GM18868 (cell line): ENCODE results near the gene PDK2.
A peak's percentile ranks its signal among the peaks of the same experiment; 100 is the strongest.

Experiments
- ATAC-seq: cut with Tn5 transposase; IDR thresholded peaks from one replicate; pipeline ENCODE4 v1.9.1; 2021; ENCODE audit warnings: mild to moderate bottlenecking, moderate library complexity; ENCODE audit not compliant: unreplicated experiment

The PDK2 gene

DNA sequence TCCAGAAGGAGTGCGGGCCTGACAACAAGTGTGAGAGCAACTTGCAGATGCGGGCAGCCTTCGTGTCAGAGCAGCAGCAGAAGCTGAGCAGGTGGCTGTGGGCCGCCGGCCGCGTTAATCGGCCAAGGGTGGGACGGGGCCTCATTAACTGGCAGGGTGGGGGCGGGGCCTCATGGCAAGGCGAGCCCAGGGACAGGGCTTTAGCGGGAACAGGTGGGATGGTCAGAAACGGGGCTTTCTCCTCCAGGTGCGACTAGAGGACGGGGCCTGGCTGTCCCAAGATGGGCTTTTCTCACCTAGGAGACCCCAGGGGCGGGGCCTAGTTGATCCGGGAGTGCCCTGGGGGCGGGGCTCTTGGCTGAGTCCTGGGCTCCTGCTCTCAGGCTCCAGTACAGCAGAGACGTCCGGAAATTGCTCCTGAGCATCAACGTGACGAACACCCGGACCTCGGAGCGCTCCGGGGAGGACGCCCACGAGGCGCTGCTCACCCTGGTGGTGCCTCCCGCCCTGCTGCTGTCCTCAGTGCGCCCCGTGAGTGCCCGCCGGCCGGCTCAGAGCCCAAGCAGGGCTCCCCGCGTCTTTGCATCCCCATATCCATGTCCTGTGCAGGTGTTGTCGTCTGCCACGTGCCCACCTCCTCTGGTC lies 18.4 kb upstream of the PDK2 start:
- no peak for ATAC-seq

DNA sequence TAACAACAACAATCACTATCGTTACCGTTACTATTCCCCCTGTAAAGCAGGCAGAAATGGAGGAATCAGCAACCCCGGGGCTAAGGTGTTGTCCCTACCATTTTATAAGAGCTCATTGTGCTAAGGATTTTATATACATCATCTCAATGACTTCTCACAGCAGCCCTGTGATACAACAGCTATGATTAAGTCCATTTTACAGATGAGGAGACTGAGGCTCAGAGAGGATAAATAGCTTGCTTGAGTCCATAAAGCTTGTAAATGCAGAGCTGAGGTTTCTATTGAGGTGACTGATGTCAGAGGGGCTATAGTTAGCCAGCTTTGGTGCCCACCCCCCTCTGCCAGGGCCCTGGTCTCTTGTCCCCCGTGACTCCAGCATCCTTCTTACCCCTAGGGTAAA lies 16.7 kb upstream of the PDK2 start:
- ATAC-seq, result no peak

DNA sequence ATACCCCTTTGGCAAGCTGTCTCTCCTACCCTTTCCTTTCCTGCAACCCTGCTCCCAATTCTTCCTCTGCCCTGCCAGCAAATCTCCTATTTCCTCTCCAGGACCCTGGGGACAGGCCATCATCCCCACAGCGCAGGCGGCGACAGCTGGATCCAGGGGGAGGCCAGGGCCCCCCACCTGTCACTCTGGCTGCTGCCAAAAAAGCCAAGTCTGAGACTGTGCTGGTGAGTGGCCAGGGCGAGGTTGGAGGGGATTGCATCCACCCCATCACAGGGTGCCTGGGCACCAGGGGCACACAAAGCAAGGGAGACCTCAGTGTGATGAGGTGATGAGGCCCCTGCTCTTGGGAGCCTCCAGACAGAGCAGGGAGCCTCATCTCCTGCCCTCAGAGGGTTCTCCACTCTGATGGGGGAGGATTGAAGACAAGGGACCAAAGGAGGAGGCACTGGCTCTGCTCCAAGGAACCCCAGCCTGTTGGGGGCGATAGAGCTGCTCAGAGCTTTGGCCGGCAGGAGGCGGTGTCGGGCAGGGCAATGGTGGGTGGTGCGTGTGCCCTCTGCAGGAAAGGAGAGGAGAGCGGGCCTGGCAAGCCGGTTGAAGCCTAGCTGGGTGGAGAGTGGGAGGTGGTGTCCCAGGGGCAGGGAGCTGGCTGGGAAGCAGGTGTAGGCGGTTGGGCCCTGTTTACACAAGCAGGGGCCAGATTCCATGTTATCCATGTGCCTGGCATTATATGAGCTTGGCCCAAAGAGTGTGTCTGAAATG lies 15.6 kb upstream of the PDK2 start:
- ATAC-seq, result no peak

DNA sequence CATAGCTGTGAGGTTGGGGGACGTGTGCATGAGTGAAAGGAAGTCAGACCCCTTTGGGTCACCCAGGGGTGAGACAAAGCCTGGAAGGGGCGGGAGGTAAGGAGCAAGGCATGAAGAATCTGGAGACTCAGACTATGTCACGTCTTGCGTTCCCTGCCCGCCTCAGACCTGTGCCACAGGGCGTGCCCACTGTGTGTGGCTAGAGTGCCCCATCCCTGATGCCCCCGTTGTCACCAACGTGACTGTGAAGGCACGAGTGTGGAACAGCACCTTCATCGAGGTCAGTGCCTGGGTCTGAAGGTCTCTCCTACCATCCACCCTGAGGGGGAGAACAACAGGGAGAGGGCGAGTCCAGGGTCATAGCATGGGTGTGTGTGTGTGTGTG lies 15.1 kb upstream of the PDK2 start:
- ATAC-seq, result no peak

DNA sequence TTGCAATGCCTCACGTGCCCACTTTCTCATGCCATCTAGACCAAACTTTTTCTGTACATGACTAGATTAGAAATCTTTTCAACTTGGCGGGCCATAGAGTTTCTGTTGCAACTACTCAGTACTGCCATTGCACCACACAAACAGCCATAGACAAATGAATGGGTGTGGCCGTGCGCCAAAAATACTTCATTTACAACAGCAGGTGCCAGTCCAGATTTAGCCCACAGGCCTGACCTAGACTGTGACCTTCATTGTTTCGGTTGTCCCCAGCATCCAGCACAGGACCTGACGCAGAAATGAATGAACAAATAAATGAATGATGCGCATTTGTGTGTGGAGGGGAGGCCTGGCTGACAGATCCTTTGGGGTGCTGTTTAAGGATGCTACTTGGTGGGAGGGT lies 14.3 kb upstream of the PDK2 start:
- no peak for ATAC-seq

DNA sequence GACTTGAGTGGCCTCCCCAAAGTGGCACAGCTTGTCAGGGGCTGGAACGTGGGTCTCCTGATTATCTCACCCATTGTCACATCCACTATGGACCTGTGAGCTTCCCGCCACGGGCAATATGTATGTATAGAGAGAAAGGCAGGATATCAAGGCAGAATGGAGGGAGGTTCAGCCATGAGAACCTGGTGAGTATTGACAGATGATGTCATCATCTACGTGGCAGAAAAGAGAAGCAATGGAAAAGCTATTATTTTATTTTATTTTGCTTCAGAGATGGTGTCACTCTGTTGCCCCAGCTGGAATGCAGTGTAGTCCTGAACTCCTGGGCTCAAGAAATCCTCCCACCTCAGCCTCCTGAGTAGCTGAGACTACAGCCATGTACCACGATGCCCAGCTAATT lies 13.4 kb upstream of the PDK2 start:
- no peak for ATAC-seq

DNA sequence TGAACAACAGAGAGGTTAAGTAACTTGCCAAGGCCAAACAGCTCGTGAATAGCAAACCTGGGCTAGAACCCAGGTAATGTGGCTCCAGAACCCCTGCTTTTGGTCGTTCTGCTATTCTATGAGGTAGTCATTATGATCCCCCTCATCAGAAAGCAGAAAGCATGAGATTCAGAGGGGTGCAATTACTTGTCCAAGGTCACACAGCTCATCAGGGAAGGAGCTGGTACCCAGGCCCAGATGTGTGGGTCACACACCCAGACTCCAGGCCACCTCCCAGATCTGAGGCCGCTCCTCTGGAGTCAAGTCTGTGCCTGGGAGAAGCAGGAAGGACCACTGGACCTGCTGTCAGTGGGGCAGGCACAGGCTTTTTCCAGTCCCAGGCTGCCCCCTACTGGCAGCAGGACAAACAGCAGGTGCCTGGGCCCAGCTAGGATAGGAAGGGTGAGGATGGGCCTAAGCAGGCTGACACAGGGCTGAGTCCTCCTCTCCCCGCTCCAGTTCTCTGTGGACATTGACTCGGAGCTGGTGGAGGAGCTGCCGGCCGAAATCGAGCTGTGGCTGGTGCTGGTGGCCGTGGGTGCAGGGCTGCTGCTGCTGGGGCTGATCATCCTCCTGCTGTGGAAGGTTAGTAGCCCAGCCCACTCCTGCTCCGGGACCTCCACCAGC lies 7.8 kb upstream of the PDK2 start:
- peak; percentile 56 for ATAC-seq

DNA sequence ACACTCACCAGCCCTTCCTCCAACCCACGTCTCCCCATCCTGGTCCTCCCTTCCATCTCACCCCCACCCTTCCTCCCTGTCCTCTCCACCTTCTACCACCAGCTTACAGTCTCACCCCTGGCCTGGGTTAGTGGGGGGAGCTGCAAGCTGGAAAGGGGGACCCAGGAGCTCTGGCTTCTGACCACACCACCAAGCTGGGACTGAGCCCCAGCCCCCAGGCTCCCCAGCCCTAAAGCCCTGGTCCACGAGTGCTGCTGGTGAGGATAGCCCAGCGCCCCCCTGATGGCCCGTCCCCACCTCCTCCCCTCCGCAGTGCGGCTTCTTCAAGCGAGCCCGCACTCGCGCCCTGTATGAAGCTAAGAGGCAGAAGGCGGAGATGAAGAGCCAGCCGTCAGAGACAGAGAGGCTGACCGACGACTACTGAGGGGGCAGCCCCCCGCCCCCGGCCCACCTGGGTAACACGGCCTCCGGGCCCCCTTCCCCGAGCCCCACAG lies 7.2 kb upstream of the PDK2 start:
- no peak for ATAC-seq

DNA sequence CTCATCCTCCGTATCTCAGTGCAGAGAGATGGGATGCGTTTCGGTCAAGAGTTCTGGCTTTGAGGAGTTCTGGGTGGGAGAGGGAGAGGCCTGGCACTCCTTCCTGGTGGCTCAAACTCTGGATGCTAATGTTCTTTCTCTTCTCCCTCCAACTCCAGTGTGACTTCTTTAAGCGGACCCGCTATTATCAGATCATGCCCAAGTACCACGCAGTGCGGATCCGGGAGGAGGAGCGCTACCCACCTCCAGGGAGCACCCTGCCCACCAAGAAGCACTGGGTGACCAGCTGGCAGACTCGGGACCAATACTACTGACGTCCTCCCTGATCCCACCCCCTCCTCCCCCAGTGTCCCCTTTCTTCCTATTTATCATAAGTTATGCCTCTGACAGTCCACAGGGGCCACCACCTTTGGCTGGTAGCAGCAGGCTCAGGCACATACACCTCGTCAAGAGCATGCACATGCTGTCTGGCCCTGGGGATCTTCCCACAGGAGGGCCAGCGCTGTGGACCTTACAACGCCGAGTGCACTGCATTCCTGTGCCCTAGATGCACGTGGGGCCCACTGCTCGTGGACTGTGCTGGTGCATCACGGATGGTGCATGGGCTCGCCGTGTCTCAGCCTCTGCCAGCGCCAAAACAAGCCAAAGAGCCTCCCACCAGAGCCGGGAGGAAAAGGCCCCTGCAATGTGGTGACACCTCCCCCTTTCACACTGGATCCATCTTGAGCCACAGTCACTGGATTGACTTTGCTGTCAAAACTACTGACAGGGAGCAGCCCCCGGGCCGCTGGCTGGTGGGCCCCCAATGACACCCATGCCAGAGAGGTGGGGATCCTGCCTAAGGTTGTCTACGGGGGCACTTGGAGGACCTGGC lies 6.0 kb upstream of the PDK2 start:
- ATAC-seq, result no peak

DNA sequence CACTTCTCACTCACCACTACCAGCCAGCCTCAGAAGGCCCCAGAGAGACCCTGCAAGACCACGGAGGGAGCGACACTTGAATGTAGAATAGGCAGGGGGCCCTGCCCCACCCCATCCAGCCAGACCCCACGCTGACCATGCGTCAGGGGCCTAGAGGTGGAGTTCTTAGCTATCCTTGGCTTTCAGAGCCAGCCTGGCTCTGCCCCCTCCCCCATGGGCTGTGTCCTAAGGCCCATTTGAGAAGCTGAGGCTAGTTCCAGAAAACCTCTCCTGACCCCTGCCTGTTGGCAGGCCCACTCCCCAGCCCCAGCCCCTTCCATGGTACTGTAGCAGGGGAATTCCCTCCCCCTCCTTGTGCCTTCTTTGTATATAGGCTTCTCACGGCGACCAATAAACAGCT lies 5.1 kb upstream of the PDK2 start:
- ATAC-seq, result no peak

DNA sequence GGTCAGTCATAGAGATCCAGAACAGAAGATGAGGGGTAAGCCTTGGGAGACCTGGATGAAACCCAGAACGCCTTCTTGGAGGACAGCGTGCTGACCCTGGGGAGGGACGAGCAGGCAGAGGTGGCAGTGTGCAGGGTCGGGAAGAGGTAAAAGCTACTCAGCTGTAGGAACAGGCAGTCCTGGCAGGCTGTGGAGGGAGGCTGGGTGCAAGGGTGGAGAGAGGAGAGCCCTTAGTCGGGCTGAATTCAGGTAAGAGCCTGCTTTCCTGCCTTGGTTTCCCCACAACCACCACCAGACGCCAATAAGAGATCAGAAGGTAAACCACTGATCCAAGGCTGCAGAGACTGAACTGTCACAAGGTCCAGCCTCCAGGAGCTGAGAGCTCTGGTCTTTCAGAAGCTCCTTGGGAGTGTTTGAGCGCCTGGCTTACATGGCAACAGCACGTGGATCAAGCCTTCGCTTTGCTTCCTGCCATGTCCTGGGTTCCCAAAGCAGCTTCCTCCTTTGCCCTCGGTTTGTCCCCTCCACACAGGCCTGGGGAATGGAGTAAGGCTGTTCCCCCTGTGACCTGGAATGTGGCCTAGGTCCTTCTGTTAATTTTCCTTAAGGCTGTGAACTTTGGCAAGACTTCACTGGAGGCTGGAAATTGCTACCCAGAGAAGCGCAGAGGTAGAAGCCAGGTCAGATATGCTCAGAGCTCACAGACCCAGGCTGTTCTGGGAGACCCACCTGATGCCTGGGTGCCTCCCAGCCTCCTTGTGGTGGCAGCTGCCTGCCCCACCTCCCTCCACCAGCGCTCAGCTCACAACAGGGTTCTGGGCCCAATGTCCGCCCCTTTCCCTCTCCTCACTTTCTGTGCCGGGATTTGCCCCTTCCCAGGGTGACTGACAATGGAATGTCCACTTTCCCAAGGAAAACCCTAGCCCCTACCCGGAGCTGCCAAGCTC lies 3.9 kb upstream of the PDK2 start:
- ATAC-seq, result no peak

DNA sequence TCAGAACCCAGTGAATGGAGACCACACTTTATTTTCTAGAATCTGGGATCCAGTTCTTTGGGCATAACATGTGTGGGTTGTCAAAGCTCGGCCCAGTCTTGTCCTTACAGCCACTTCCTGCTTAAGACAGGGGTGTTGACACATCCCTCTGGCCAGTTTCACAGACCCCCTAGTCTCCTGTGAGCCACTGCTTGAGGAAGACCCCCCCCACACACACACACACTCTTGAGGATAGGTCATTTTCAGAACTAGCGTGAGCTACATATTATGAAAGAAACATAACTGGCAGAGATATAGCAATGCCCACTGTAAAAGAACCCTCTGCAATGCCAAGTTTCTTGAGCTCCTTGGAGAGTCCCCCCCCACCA lies 3.2 kb upstream of the PDK2 start:
- ATAC-seq, result no peak

DNA sequence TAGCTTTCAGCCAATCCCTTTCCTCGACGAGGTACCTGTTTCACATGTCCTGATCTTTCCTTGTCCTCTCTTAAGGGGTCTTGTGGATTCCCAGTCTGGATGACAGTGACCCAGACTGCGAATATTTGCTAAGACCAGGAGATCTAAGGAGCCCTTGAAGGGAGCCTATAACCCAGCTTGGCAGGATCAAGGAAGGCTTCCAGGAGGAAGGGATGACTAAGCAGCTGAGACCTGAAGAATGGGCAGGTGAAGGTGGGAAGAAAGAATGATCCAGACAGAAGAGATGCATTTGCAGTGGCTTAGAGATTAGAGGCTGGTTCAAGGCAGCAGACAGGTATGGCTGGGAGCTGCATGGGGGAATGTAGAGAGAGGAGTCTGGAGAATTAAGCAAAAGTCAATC lies 1.9 kb upstream of the PDK2 start:
- no peak for ATAC-seq

DNA sequence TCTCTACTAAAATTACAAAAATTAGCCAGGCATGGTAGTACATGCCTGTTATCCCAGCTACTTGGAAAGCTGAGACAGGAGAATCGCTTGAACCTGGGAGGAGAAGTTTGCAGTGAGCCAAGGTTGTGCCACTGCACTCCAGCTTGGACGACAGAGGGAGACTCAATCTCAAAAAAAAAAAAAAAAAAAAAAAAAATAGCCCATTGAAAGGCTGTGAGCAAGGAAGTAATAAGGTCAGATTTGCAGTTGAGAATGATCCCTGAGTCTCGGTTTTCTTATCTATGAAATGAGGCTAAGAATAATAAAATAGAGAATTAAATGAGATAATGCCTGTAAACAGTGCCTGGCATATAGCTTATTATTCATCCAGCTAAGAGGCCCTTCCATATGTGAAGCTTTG lies 1.3 kb upstream of the PDK2 start:
- no peak for ATAC-seq

DNA sequence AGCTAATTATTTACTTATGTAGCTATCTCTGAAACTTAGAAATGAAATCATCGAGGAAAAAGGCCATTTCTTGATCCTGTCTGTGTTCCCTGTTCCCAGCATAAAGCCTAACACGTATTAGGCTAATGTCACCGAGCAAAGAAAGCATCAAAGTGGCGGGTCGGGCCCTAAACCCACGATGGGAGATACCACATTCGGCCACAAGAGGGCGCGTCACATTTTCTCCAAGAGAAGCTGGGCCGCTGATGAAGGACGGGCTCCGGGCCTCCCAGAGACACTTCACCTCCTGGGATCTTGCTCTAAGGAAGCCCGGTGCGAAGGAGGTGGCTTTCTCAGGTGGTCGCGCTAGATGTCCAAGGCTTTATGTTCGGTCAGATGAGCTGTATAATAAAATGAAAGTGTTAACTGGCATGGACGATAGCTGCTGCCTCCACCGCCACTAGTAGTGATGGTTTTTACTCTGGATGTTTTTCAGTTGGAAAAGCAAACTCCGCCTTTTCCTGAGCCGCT lies 853 bp upstream of the PDK2 start:
- peak; percentile 38 for ATAC-seq

DNA sequence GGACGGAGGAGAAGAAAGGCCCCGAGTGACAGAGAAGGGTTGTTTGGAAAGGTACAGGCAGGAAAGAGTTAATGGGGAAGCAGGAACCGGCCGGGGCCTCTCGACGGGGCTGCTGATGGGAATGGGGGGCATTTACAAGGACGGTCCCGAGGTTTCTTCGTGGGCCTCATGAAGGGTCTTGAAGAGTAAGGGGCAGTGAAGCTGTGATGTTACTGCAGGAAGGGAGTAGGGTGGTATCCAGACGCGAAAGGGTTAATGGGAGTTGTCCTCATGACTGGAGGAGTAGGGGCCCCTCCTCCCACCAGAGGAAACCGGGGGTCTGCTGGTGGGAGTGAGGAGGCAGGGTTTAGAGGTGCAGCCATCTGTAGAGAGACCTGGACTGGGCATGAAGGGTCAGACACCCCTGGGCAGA lies 481 bp downstream of the PDK2 start:
- ATAC-seq, result no peak

DNA sequence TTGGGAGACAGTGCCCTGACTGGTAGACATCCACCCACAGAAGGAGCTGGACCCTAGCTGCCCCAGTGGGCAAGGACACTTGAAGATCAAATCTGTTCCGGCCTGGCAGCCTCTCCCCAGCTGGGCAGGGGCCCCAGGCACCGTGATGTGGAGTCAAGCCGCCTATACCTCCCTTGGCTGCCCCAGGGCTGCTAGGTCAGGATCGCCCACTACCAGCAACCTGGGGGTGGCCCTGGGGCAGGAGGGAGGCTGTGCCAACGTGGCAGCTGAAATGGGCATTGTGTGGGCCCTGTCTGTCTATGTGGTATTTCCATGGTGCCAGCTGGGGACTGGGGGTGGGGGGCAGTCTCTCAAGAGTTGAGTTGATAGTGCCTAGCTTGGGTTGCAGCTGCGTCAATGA lies 941 bp downstream of the PDK2 start:
- ATAC-seq, result no peak

DNA sequence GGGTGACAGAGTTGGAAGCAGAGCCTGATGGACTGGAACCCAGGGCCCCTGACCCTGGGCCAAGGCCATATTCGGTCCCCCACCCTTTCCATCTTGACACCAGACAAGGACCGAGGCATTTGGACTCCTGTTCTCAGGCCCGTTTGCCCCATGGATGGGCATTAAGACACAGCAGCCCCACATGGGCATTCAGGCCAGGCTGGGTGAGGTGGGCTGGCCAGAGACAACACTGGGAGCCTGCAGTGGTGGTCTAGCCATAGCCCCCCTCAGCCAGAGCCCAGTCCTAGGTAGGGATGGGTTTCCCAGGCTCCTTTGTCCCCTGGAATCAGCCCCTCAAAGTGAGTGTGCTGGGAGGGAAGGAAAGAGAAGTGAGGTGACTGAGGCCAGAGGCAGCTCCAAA lies 1.6 kb downstream of the PDK2 start:
- no peak for ATAC-seq

DNA sequence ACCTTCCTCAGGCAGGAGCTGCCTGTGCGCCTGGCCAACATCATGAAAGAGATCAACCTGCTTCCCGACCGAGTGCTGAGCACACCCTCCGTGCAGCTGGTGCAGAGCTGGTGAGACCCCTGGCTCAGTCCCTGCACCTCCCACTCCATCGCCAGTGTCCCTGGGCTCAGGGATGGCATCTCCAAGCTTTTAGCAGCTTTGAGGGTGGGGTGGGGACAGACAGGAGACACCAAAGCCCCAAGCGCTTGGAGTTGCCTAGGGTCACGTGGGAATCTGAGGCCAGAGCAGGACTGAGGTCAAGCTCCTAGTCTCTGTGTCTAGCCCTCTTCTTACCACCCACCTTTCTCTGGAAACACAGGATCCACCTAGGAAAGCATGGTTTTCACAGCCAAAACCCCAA lies 2.3 kb downstream of the PDK2 start:
- no peak for ATAC-seq

DNA sequence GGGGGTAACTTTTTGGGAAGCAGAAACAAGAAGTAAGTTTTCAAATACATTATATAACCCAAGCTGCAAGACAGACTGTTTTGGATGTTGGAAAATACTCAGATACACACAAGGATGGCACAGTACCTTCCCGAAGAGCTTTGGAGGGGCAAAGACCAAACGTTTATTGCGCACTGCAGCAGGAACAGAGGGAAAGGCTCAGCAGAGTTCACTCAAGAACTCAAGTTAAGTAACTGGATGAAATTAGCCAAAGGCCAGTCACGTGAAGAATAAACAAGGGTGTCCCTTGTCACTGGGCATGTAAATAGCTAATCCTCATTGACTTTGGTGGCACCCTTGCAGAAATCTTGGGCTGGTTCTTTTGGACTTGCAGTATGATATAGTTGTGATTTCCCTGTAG lies 2.8 kb downstream of the PDK2 start:
- ATAC-seq, result no peak
